NAMALWA (cell line): Measurements from ENCODE around the gene TOMM40.
A peak's percentile ranks its signal among the peaks of the same experiment; 100 is the strongest.
"Not testable (repeated sequence)": the region's sequence is repeated elsewhere in the genome, so short reads cannot be mapped to it uniquely, and the experiment has no call there.

Experiments
- DNase-seq: peaks from one replicate; pipeline ENCODE4 v3.0.0-alpha.2; 2015; ENCODE audit warnings: low spot score

Gene TOMM40

GRCh38 chr19:44891016-44891882 lies at the start of gene TOMM40:
Gene TOMM40, plus strand, starts transcription at chr19:44891254. Its CDS starts 162 bp downstream, at chr19:44891416.
- DNase-seq = peak; percentile 100

GRCh38 chr19:44845286-44845611 lies 45.8 kb upstream of the TOMM40 start:
- no peak for DNase-seq

- DNase-seq = peak; percentile 97
These were observed 45.2 kb upstream of the TOMM40 start, which contains the start of gene NECTIN2 for GRCh38 chr19:44845612-44846454. Gene NECTIN2, plus strand, starts transcription at chr19:44846297. Its CDS starts 229 bp downstream, at chr19:44846526.

GRCh38 chr19:44846455-44847143 lies 44.5 kb upstream of the TOMM40 start:
- no peak for DNase-seq

GRCh38 chr19:44847144-44848035 lies 43.7 kb upstream of the TOMM40 start:
- DNase-seq = no peak

GRCh38 chr19:44848036-44848811 lies 42.8 kb upstream of the TOMM40 start:
- peak; percentile 49 for DNase-seq

GRCh38 chr19:44848812-44849447 lies 42.1 kb upstream of the TOMM40 start:
- no peak for DNase-seq

GRCh38 chr19:44850641-44851109 lies 40.4 kb upstream of the TOMM40 start:
- DNase-seq = no peak

- no peak for DNase-seq
These were observed 39.6 kb upstream of the TOMM40 start for GRCh38 chr19:44851427-44851826.

- DNase-seq = no peak
These were observed 35.4 kb upstream of the TOMM40 start for GRCh38 chr19:44855606-44856005.

GRCh38 chr19:44856421-44857083 lies 34.5 kb upstream of the TOMM40 start:
- no peak for DNase-seq

- no peak for DNase-seq
These were observed 33.2 kb upstream of the TOMM40 start for GRCh38 chr19:44857837-44858236.

GRCh38 chr19:44861576-44861975 lies 29.5 kb upstream of the TOMM40 start:
- DNase-seq = not testable (repeated sequence)

- DNase-seq = no peak
These were observed 27.1 kb upstream of the TOMM40 start for GRCh38 chr19:44863990-44864389.

GRCh38 chr19:44865196-44865767 lies 25.8 kb upstream of the TOMM40 start:
- DNase-seq = no peak

GRCh38 chr19:44866664-44867063 lies 24.4 kb upstream of the TOMM40 start:
- no peak for DNase-seq

- DNase-seq = no peak
These were observed 23.5 kb upstream of the TOMM40 start for GRCh38 chr19:44867578-44867977.

- no peak for DNase-seq
These were observed 21.2 kb upstream of the TOMM40 start for GRCh38 chr19:44869733-44870470.
